ENCODE data around the gene ARID3A.
A peak's percentile ranks its signal among the peaks of the same experiment; 100 is the strongest.

The ARID3A gene

DNA sequence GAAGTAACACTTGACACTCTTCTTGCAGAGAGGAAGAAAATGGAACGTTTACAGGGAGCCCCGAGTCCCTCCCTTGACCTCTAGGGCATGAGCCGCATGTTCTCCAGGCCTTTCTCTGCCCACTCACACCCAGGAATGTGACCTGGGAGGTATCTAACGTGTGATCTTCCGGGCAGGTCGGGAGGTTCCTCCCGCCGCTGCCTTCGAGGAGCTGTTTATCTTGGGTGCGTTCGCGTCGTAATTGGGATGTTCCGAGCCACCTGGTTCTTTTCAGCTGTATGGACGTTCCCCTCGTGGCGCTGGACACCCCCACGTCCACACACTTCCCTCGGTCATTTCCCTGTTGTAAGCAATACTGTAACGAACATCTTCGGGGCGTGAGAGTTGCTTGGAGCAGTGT is 13.6 kb downstream of the ARID3A start:
- Histone ChIP-seq H3K27me3 (ENCODE audit: control insufficient read depth, insufficient read depth, low read length) (no peaks in the 10 kb centered on the region), H3K4me1 (ENCODE audit: control insufficient read depth, insufficient read depth, low read length) (peaks cover 31% of the 10 kb centered on the region), H3K9ac (ENCODE audit: low read depth, low read length) (no peak overlapping the region), H3K36me3 (ENCODE audit: insufficient read depth, low read length) (peaks cover 12% of the 10 kb centered on the region), H3K4me3 (ENCODE audit: low read length) (no peak overlapping the region), H3K9me3 (replicated peaks; ENCODE audit: low read length) (no peaks in the 10 kb centered on the region), H3K4me2 (ENCODE audit: low read length) (no peak overlapping the region)

DNA sequence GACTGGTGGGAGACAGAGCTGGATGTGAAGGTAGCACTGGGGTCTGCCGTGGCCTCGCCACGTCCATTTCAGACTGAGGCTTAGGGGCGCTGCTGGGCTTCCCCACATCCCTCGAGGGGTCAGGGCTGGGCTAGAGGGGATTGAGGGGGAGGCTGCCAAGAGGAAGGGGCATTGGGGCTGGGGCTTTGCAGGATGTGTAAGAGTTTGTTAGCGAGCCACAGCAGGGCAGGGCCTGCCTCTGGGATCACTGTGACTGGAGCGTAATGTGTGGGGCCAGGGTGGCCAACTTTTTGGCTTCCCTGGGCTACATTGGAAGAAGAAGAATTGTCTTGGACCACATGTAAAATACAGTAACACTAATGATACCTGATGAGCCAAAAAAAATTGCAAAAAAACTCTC is 14.1 kb downstream of the ARID3A start:
- Histone ChIP-seq H3K9me3 (replicated peaks; ENCODE audit: low read length) (no peaks in the 10 kb centered on the region), H3K36me3 (ENCODE audit: insufficient read depth, low read length) (peaks cover 12% of the 10 kb centered on the region), H3K27me3 (ENCODE audit: control insufficient read depth, insufficient read depth, low read length) (no peaks in the 10 kb centered on the region), H3K4me3 (ENCODE audit: low read length) (no peak overlapping the region), H3K9ac (ENCODE audit: low read depth, low read length) (no peak overlapping the region), H3K4me1 (ENCODE audit: control insufficient read depth, insufficient read depth, low read length) (peaks cover 26% of the 10 kb centered on the region), H3K4me2 (ENCODE audit: low read length) (no peak overlapping the region)

DNA sequence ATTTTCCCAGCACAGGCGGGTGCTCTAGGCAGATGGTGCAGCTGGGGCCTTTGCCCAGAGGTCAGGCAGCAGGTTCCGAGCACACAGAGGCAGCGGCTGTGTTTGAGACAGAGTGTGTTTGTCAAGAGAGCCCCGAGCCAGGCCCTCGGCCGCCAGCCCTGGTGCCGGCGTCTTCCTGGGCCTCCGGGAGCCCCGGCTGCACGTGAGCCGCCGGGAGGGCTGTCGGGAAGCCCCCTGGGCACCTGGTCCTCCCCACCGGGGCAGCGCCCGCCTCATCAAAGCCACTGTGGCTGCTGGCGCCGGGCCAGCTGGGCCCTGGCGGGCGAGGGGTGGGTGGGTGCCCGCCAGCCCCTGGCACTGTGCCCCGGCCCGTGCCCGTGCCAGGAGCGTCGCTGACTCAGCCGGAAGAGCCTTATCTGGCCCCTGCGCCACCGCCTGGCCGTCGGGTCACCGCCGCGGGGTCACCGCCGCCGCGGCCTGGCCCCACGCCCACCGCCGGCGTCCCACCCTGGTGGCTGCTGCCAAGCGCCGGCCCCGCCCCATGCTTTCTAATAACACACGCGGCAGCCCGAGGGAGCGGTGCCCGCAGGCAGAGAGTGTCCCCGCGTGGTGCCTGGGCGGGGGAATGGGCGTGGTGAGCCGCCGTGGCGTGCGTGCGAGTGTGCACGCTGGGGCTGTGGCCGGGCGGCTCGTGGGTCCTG is 14.9 kb downstream of the ARID3A start:
- Histone ChIP-seq H3K4me2 (ENCODE audit: low read length) (peak overlapping the region; percentile 82), H3K4me1 (ENCODE audit: control insufficient read depth, insufficient read depth, low read length) (peaks cover 20% of the 10 kb centered on the region), H3K36me3 (ENCODE audit: insufficient read depth, low read length) (peaks cover 12% of the 10 kb centered on the region), H3K9ac (ENCODE audit: low read depth, low read length) (peak overlapping the region; percentile 9), H3K9me3 (replicated peaks; ENCODE audit: low read length) (no peaks in the 10 kb centered on the region), H3K27me3 (ENCODE audit: control insufficient read depth, insufficient read depth, low read length) (no peaks in the 10 kb centered on the region), H3K4me3 (ENCODE audit: low read length) (peak overlapping the region; percentile 60)

DNA sequence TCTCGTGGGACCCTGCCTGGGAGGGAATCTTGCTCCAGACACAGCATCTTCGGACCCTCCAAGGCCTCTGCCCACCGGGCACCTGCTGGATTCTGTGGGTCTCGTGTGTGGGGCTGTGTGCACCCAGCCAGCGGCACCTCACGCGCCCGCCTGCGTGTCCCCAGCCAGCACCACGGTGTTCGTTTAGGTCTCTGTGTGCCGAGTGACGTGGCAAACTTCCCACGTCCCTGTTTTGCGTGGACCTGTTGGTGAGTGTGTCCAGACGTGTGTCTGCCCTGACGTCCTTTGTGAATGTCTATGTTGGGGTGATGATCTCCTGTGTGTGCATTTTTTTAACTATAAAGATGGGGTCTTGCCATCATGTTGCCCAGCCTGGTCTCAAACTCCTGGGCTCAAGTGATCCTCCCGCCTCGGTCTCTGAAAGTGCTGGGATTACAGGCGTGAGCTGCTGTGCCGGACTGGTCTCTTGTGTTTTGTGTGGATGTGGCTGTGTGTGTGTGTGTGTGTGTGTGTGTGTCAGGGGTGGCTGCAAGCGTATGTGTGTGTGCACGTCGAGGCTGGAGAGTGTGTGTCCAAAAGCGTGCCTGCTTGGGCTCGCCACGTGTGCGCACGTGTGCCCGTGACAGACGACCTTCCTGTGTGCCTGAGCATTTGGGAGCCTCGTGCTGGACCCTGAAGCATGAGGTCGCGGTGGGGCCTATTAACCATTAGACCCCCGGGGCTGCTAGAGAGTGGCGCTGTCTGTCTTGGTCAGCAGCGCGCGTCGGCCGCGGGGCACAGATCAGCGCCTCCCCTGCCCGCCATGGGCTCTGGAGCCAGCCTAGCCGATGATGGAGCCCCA is 15.7 kb downstream of the ARID3A start:
- H3K9me3 ChIP-seq (replicated peaks; ENCODE audit: low read length) = no peaks in the 10 kb centered on the region
- peak overlapping the region; percentile 82 for H3K4me2 ChIP-seq (ENCODE audit: low read length)
- H3K9ac ChIP-seq (ENCODE audit: low read depth, low read length) = peak overlapping the region; percentile 9
- no peaks in the 10 kb centered on the region for H3K27me3 ChIP-seq (ENCODE audit: control insufficient read depth, insufficient read depth, low read length)
- H3K36me3 ChIP-seq (ENCODE audit: insufficient read depth, low read length) = peaks cover 12% of the 10 kb centered on the region
- H3K4me1 ChIP-seq (ENCODE audit: control insufficient read depth, insufficient read depth, low read length) = peaks cover 20% of the 10 kb centered on the region
- peak overlapping the region; percentile 60 for H3K4me3 ChIP-seq (ENCODE audit: low read length)

DNA sequence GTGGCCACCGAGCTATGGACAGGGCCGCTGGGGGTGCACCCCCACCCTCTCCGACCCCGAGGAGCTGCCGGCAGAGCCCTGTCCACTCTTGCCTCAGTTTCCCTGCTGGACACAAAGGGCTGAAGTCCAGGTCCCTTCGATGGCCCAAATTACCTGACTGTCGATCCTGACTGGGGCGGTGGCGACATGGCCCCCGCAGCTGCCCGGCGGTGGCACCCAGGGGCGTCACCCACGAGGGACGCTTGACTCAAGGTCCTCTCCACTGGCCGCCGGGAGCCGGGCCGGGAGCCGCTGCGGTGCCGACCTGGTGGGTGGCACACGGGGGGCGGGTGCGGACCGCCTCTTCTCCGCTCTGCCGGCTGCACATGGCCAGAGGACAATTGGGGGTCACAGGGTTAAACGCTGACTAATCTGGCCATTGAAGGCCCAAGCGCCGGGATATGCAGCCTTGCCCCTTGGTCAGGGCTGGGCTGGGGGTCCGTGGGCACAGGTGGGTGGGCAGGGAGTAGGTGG is 16.4 kb downstream of the ARID3A start:
- H3K4me2 ChIP-seq (ENCODE audit: low read length) = no peak overlapping the region
- H3K27me3 ChIP-seq (ENCODE audit: control insufficient read depth, insufficient read depth, low read length) = no peaks in the 10 kb centered on the region
- H3K36me3 ChIP-seq (ENCODE audit: insufficient read depth, low read length) = peaks cover 11% of the 10 kb centered on the region
- peaks cover 20% of the 10 kb centered on the region for H3K4me1 ChIP-seq (ENCODE audit: control insufficient read depth, insufficient read depth, low read length)
- no peak overlapping the region for H3K9ac ChIP-seq (ENCODE audit: low read depth, low read length)
- H3K9me3 ChIP-seq (replicated peaks; ENCODE audit: low read length) = no peaks in the 10 kb centered on the region
- H3K4me3 ChIP-seq (ENCODE audit: low read length) = no peak overlapping the region

DNA sequence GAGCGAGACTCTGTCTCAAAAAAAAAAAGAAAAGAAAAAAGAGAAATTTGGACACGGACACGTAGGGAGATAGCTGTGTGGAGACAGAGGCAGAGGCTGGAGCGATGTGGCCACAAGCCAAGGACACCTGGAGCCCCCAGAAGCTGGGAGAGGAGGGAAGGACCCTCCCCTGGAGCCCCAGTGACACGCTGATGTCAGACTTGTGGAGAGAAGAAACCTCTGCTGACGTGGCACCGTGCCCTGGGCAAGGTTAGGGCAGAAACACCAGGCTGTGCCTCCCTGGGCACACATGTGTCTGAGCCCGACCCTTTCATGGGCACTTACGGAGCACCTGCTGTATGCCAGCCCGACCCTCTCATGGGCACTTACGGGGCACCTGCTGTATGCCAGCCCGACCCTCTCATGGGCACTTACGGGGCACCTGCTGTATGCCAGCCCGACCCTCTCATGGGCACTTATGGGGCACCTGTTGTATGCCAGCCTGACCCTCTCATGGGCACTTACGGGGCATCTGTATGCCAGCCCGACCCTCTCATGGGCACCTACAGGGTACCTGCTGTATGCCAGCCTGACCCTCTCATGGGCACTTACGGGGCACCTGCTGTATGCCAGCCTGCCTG is 17.8 kb downstream of the ARID3A start:
- Histone ChIP-seq H3K9ac (ENCODE audit: low read depth, low read length) (no peak overlapping the region), H3K36me3 (ENCODE audit: insufficient read depth, low read length) (peaks cover 12% of the 10 kb centered on the region), H3K4me1 (ENCODE audit: control insufficient read depth, insufficient read depth, low read length) (peaks cover 20% of the 10 kb centered on the region), H3K4me3 (ENCODE audit: low read length) (no peak overlapping the region), H3K4me2 (ENCODE audit: low read length) (no peak overlapping the region), H3K9me3 (replicated peaks; ENCODE audit: low read length) (no peaks in the 10 kb centered on the region), H3K27me3 (ENCODE audit: control insufficient read depth, insufficient read depth, low read length) (no peaks in the 10 kb centered on the region)

DNA sequence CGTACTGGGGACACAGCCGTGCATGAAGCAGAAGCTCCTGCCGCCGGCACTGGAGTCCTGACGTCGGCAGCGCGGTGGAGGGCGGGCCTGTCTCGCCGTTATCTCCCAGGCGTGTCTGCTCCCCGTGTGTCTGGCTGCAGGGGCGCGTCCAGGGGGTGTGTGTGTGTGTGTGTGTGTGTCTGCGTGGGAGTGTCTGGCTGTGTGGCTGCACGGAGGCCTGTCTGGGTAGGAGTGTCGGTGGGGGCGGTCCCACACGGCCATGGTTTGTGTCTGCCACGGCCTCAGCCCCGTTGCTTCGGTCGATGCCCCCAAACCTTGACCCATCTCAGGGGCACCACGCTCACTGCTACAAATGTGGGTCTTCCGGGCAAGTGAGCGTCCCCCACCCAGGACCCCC is 18.3 kb downstream of the ARID3A start:
- no peaks in the 10 kb centered on the region for H3K9me3 ChIP-seq (replicated peaks; ENCODE audit: low read length)
- peaks cover 12% of the 10 kb centered on the region for H3K36me3 ChIP-seq (ENCODE audit: insufficient read depth, low read length)
- no peak overlapping the region for H3K4me3 ChIP-seq (ENCODE audit: low read length)
- H3K4me1 ChIP-seq (ENCODE audit: control insufficient read depth, insufficient read depth, low read length) = peaks cover 20% of the 10 kb centered on the region
- H3K4me2 ChIP-seq (ENCODE audit: low read length) = no peak overlapping the region
- H3K27me3 ChIP-seq (ENCODE audit: control insufficient read depth, insufficient read depth, low read length) = no peaks in the 10 kb centered on the region
- H3K9ac ChIP-seq (ENCODE audit: low read depth, low read length) = no peak overlapping the region

DNA sequence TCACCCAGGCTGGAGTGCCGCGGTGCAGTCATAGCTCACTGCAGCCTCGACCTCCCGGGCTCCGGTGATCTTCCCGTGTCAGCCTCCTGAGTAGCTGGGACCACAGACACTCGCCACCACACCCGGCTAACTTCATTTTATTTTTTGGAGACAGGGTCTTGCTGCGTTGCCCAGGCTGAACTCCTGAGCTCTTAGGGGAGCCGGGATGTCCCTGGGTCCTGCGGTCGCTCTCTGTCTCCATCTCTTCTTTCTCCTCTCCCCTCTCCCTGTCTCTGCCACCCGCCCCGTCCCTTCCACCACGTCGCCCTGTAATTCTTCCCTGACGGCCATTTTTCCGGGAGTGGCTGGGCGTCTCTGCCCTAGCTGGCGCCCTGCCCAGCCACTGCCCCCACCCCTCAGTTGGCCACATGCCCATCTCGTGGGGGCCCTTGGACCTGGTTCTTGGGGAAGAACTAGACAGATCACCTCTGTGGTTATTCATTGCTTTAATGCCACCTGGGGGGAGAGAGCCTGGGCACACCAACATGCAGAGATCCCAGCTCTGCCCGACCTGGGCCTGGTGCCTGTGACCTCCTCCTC is 18.9 kb downstream of the ARID3A start:
- Histone ChIP-seq H3K9ac (ENCODE audit: low read depth, low read length) (no peak overlapping the region), H3K4me2 (ENCODE audit: low read length) (no peak overlapping the region), H3K36me3 (ENCODE audit: insufficient read depth, low read length) (peaks cover 12% of the 10 kb centered on the region), H3K9me3 (replicated peaks; ENCODE audit: low read length) (no peaks in the 10 kb centered on the region), H3K4me1 (ENCODE audit: control insufficient read depth, insufficient read depth, low read length) (peaks cover 20% of the 10 kb centered on the region), H3K27me3 (ENCODE audit: control insufficient read depth, insufficient read depth, low read length) (no peaks in the 10 kb centered on the region), H3K4me3 (ENCODE audit: low read length) (no peak overlapping the region)

DNA sequence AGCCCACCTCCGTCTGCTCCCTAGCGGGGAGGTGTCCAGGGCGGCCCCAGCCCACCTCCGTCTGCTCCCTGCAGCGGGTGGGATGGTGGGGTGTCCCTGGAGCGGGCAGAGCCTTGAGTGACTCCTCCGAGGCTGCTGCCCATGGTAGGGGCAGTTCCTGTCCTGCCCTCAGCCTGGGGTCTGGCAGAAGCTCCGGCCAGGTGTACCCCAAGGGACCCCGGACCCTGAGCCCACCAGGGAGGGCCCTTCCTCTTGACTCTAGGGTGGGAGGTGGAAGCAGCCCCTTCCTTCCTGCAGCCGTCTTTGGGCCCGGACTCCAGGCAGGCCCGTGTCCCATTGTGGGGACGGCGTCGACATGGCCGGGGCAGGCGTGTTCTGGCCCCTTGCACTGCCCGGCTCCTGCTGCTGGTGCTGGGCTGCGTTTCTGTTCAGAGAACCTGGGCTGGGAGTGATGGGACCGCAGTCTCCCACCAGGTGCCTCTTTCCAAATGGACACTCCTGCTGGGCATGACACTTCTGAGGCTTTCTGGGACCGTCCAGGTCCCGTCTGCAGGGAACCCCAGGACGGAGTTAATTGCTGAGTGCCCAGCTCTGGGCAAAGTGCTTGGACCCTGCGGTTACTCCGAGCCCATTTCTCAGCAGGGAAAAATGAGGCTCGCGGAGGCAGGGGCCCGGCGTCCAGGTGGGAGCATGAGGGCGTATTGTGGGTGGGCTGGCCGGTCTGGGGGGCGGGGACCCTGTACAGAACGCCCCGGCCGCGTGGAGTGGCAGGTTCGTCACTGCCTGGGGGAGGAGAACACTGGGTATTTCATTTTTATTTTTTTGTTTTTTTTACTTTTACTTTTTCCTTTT is 19.8 kb downstream of the ARID3A start:
- Histone ChIP-seq H3K9ac (ENCODE audit: low read depth, low read length) (no peak overlapping the region), H3K4me3 (ENCODE audit: low read length) (no peak overlapping the region), H3K9me3 (replicated peaks; ENCODE audit: low read length) (no peaks in the 10 kb centered on the region), H3K27me3 (ENCODE audit: control insufficient read depth, insufficient read depth, low read length) (no peaks in the 10 kb centered on the region), H3K36me3 (ENCODE audit: insufficient read depth, low read length) (peaks cover 12% of the 10 kb centered on the region), H3K4me2 (ENCODE audit: low read length) (no peak overlapping the region), H3K4me1 (ENCODE audit: control insufficient read depth, insufficient read depth, low read length) (peaks cover 16% of the 10 kb centered on the region)

DNA sequence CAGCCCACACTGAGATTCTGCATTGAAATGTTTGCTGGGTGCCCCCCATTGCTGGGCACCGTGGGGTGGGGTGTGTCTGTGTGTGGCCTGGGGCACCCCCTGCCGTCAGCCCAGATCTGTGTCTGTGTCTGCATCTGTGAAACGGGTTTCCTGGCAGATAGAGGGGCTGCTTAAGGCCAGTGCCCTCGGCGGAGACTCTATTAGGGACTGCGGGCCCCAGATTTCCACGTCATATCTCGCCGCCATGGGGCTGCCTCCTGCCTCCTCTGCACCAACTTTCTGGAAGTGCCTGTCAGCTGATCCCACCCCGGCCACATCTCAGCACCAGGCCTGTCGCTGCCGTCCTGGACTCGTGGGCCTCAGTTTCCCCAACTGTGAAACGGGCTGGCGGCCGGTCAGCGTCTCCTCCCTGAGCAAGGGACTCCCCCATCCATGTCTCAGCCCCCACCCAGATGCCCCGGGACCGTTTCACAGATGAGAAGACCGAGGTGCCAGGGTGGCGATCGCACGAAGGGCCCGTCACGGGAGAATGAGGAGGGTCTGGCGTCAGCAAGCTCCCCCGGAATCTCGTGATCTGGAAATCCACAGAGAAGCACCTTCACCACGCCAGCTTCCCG is 21.4 kb downstream of the ARID3A start:
- Histone ChIP-seq H3K4me2 (ENCODE audit: low read length) (no peak overlapping the region), H3K4me3 (ENCODE audit: low read length) (no peak overlapping the region), H3K36me3 (ENCODE audit: insufficient read depth, low read length) (peaks cover 12% of the 10 kb centered on the region), H3K27me3 (ENCODE audit: control insufficient read depth, insufficient read depth, low read length) (no peaks in the 10 kb centered on the region), H3K9me3 (replicated peaks; ENCODE audit: low read length) (no peaks in the 10 kb centered on the region), H3K4me1 (ENCODE audit: control insufficient read depth, insufficient read depth, low read length) (peaks cover 9% of the 10 kb centered on the region), H3K9ac (ENCODE audit: low read depth, low read length) (no peak overlapping the region)
